CD4-positive, alpha-beta memory T cell (primary cell): ENCODE results near the gene GRWD1. TPM values are rescaled to one million over a fixed set of nuclear protein-coding genes. Genes with fewer than 3 reads are reported as not detected.

ENCODE experiments used
- CTCF ChIA-PET: fragments of 350-600 bp; sonication (Branson Sonifier 250); formaldehyde crosslinking; loops from one replicate; lab custom pipeline; 2021; ENCODE audit warnings: inconsistent platforms; ENCODE audit not compliant: partially characterized antibody; lab: Charles Lee
- POLR2A ChIA-PET: fragments of 350-600 bp; sonication (Branson Sonifier 250); formaldehyde crosslinking; loops from one replicate; lab custom pipeline; 2021; ENCODE audit not compliant: partially characterized antibody; lab: Charles Lee
- DNase-seq, 5 donors: peaks; one replicate each; pipeline versions ENCODE4 v3.0.0 to v3.0.0-alpha.2; 2020 to 2022; ENCODE audit warnings: mixed read lengths in 1 of 5
- H3K27ac ChIP-seq: one replicate; pipeline ENCODE4 v1.7.0; 2013; ENCODE audit warnings: low read depth, low read length
- H3K27me3 ChIP-seq: 2 replicates; pipeline ENCODE4 v1.7.0; 2013; ENCODE audit warnings: mild to moderate bottlenecking, low read length, moderate library complexity; ENCODE audit not compliant: insufficient read depth
- H3K36me3 ChIP-seq: 2 replicates; pipeline ENCODE4 v1.7.0; 2013; ENCODE audit warnings: mild to moderate bottlenecking, low read length, moderate library complexity; ENCODE audit not compliant: insufficient read depth
- H3K4me1 ChIP-seq: 2 replicates; pipeline ENCODE4 v1.7.0; 2013; ENCODE audit warnings: mild to moderate bottlenecking, low read length, moderate library complexity; ENCODE audit not compliant: insufficient read depth
- H3K4me3 ChIP-seq, 2 donors: one replicate each; pipeline ENCODE4 v1.7.0; 2013; ENCODE audit warnings: low read length in 2 of 2, mild to moderate bottlenecking in 1 of 2
- H3K9me3 ChIP-seq, 2 donors: one replicate each; pipeline ENCODE4 v1.7.0; 2013; ENCODE audit warnings: low read length in 2 of 2, control low read depth in 1 of 2; ENCODE audit not compliant: control insufficient read depth in 1 of 2
- H3K27ac Mint-ChIP-seq, 7 donors: one replicate each; pipeline ENCODE4 v1.8.0; 2020 to 2021; ENCODE audit warnings: mixed read lengths in 7 of 7, mild to moderate bottlenecking in 6 of 7, inconsistent platforms in 3 of 7, moderate library complexity in 3 of 7
- H3K27me3 Mint-ChIP-seq, 2 donors: one replicate each; pipeline ENCODE4 v1.8.0; 2020 to 2021; ENCODE audit warnings: mixed read lengths in 2 of 2
- H3K36me3 Mint-ChIP-seq, 2 donors: one replicate each; pipeline ENCODE4 v1.8.0; 2020 to 2021; ENCODE audit warnings: mixed read lengths in 2 of 2, inconsistent platforms in 1 of 2, mild to moderate bottlenecking in 1 of 2
- H3K4me1 Mint-ChIP-seq, 4 donors: one replicate each; pipeline ENCODE4 v1.8.0; 2020 to 2021; ENCODE audit warnings: mixed read lengths in 4 of 4, mild to moderate bottlenecking in 1 of 4
- H3K4me3 Mint-ChIP-seq, 8 donors: one replicate each; pipeline ENCODE4 v1.8.0; 2020 to 2021; ENCODE audit warnings: mixed read lengths in 8 of 8, mild to moderate bottlenecking in 7 of 8, moderate library complexity in 6 of 8, inconsistent platforms in 3 of 8
- H3K9me3 Mint-ChIP-seq, 8 donors: one replicate each; pipeline ENCODE4 v1.8.0; 2020 to 2021; ENCODE audit warnings: mixed read lengths in 8 of 8, mild to moderate bottlenecking in 5 of 8, inconsistent platforms in 3 of 8, moderate library complexity in 1 of 8
- intact Hi-C: fragments of 100-400 bp; cut with micrococcal nuclease; formaldehyde crosslinking; loops from one replicate; pipeline ENCODE4 v1.15.1; 2023
- polyA plus RNA-seq, 2 donors: library from polyadenylated mRNA; unstranded; fragments of 300-500 nt; fragmentation: Illumina TruSeq; gene quantifications; one replicate each; pipeline ENCODE4 v1.2.3, GENCODE V29; 2021
- total RNA-seq, 2 experiments: library from RNA; stranded (reverse); gene quantifications; one replicate each; pipeline ENCODE4 v1.2.3, GENCODE V29; 2021

Gene GRWD1
- total and polyA plus RNA-seq, 4 experiments from 2014 or later: 36.2 to 52.8 (median 41.7) TPM

DNA sequence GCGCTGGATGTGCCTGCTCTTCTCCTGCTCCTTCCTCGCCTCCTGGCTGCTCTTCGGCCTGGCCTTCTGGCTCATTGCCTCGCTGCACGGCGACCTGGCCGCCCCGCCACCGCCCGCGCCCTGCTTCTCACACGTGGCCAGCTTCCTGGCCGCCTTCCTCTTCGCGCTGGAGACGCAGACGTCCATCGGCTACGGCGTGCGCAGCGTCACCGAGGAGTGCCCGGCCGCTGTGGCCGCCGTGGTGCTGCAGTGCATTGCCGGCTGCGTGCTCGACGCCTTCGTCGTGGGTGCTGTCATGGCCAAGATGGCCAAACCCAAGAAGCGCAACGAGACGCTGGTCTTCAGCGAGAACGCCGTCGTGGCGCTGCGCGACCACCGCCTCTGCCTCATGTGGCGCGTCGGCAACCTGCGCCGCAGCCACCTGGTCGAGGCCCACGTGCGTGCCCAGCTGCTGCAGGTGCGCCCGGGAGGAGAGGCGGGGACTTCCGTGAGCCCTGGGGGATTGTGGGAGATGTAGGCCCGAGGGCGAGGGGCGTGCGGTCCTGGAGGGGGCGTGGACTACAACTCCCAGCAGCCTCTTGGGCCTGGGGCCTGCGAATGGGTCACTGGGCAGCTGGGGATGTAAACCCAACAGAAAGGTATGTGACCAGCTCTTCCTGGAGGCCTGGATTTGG lies 16.3 kb downstream of the GRWD1 start:
- no peak for DNase-seq
- no peaks in the 10 kb centered on the region for H3K27me3 Mint-ChIP-seq
- no peak overlapping the region for H3K4me3 ChIP-seq
- POLR2A ChIA-PET: interaction anchor here (1.2 kb wide), 1 partner anchor 19 kb away, joined by 3 read pairs; no protein-coding TSS in a partner anchor
- no peak overlapping the region for H3K27ac Mint-ChIP-seq
- H3K27ac ChIP-seq: no peak overlapping the region
- H3K4me1 Mint-ChIP-seq: peaks cover 0 to 2% (median 0%) of the 10 kb centered on the region in 4 donors
- H3K9me3 ChIP-seq: no peaks in the 10 kb centered on the region
- no peak overlapping the region for H3K4me3 Mint-ChIP-seq
- intact Hi-C loops: no loop called here
- H3K4me1 ChIP-seq: no peaks in the 10 kb centered on the region
- peaks cover 5 to 6% of the 10 kb centered on the region in 2 donors for H3K36me3 Mint-ChIP-seq
- CTCF ChIA-PET: no interaction called here
- no peaks in the 10 kb centered on the region for H3K27me3 ChIP-seq
- H3K9me3 Mint-ChIP-seq: peaks cover 0 to 3% (median 0%) of the 10 kb centered on the region in 8 donors
- no peaks in the 10 kb centered on the region for H3K36me3 ChIP-seq

GRCh38 chr19:48465215-48465614 lies 19.4 kb downstream of the GRWD1 start:
- H3K27me3 Mint-ChIP-seq: no peaks in the 10 kb centered on the region
- intact Hi-C loops: no loop called here
- no peaks in the 10 kb centered on the region for H3K27me3 ChIP-seq
- no peak for DNase-seq
- peaks cover under 1% of the 10 kb centered on the region for H3K36me3 ChIP-seq
- H3K4me3 Mint-ChIP-seq: no peak overlapping the region
- H3K4me1 Mint-ChIP-seq: peaks cover 2 to 16% (median 8%) of the 10 kb centered on the region in 4 donors
- ChIA-PET POLR2A (no interaction called here), CTCF (no interaction called here)
- peaks cover 12% of the 10 kb centered on the region for H3K4me1 ChIP-seq
- peaks cover 4 to 10% of the 10 kb centered on the region in 2 donors for H3K36me3 Mint-ChIP-seq
- H3K4me3 ChIP-seq: no peak overlapping the region
- peak overlapping the region in 2 of 7 donors; percentile 35 to 39 for H3K27ac Mint-ChIP-seq
- H3K27ac ChIP-seq: no peak overlapping the region
- no peaks in the 10 kb centered on the region for H3K9me3 ChIP-seq
- peaks cover 0 to 3% (median 0%) of the 10 kb centered on the region in 8 donors for H3K9me3 Mint-ChIP-seq

GRCh38 chr19:48466561-48467325 lies 21.0 kb downstream of the GRWD1 start:
- POLR2A ChIA-PET: no interaction called here
- Mint-ChIP-seq H3K27ac (peak overlapping the region in 2 of 7 donors; percentile 12 to 64), H3K9me3 (peaks cover 0 to 3% (median 0%) of the 10 kb centered on the region in 8 donors), H3K36me3 (peaks cover 11 to 20% of the 10 kb centered on the region in 2 donors), H3K4me3 (peak overlapping the region in 1 of 8 donors; percentile 29), H3K4me1 (peaks cover 6 to 24% (median 12%) of the 10 kb centered on the region in 4 donors), H3K27me3 (no peaks in the 10 kb centered on the region)
- intact Hi-C loops: no loop called here
- CTCF ChIA-PET: no interaction called here
- no peak overlapping the region for H3K27ac ChIP-seq
- H3K27me3 ChIP-seq: no peaks in the 10 kb centered on the region
- peaks cover 8% of the 10 kb centered on the region for H3K36me3 ChIP-seq
- H3K4me3 ChIP-seq: no peak overlapping the region
- H3K9me3 ChIP-seq: no peaks in the 10 kb centered on the region
- H3K4me1 ChIP-seq: peaks cover 18% of the 10 kb centered on the region
- DNase-seq: no peak

DNA sequence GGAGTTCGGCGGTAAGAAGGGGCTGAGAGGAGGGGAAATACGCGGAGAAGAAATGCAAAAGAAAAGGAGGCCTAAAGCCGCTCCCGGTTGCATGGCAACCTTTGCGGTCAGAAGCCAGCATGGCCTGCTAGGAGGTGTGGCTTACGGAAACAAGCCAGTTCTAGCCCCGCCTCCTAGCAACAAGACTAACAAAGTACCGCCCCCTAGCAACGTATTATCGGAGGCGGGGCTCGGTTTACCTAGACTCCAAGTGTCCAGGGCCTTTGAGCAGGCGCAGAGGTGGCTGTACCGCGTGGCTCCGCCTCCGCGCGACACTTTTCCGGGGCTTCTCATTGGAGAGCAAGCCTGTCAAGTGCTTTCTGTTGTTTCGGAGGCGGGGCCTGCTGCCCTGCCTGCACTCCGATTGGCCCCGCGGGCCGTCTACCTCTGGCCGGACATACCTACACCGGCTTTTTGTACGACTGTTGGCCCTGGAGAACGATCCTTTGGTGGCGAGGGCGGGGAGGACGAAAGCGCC lies 23.0 kb downstream of the GRWD1 start:
- H3K27ac ChIP-seq: peak overlapping the region; percentile 81
- H3K4me3 ChIP-seq: peak overlapping the region in 1 of 2 donors; percentile 65
- Mint-ChIP-seq H3K4me1 (peaks cover 7 to 24% (median 13%) of the 10 kb centered on the region in 4 donors), H3K27ac (peak overlapping the region; percentile 83 to 98 (median 95)), H3K4me3 (peak overlapping the region; percentile 89 to 96 (median 92)), H3K27me3 (no peaks in the 10 kb centered on the region), H3K36me3 (peaks cover 11 to 35% of the 10 kb centered on the region in 2 donors), H3K9me3 (no peaks in the 10 kb centered on the region)
- CTCF ChIA-PET: no interaction called here
- H3K36me3 ChIP-seq: peaks cover 26% of the 10 kb centered on the region
- intact Hi-C loops: loop anchor here (1.0 to 2.0 kb wide), 9 partner anchors 11 to 150 kb away; partner anchors contain the start of genes GRWD1, KDELR1, RPL18 and SPHK2
- peaks cover 18% of the 10 kb centered on the region for H3K4me1 ChIP-seq
- POLR2A ChIA-PET: interaction anchor here (1.0 to 2.6 kb wide), 2 partner anchors 12 to 24 kb away, joined by 4 to 20 read pairs; no protein-coding TSS in a partner anchor
- DNase-seq: peak; percentile 99 to 100 (median 100)
- no peaks in the 10 kb centered on the region for H3K27me3 ChIP-seq
- H3K9me3 ChIP-seq: no peaks in the 10 kb centered on the region

DNA sequence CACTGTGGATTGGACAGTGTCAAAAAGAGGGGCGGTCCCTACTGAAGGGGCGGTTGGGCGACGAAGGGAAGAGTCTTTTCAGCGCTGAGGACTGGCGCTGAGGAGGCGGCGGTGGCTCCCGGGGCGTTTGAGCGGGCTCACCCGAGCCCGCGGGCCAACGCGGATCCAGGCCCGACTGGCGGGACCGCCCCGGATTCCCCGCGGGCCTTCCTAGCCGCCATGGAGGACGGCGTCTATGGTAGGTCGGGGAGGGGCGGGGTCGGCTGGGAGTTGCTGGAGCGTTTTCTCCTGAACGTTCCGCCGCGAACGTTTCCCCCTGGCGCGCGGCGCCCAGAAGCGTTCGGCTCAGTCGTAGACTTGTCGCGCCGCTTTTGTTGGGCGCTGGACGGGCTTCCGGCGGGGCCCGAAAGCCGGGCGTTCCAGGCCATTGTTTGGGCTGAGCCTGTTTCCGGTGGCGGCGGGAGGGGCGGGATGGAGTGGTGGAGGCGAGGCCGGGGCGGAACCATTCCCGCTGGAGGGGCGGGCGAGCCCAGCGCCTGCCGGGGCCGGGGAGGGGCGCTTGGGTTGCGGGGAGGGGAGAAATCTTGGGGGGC lies 23.6 kb downstream of the GRWD1 start, which contains the start of gene CYTH2:
TSS of gene CYTH2 (plus strand) at position 81 of the 593 bp plus-strand sequence. CDS start at position 220, 139 bp downstream.
- Histone ChIP-seq H3K4me1 (peaks cover 18% of the 10 kb centered on the region), H3K36me3 (peaks cover 32% of the 10 kb centered on the region), H3K9me3 (no peaks in the 10 kb centered on the region), H3K27ac (peak within 1 kb of the TSS; percentile 81), H3K4me3 (peak within 1 kb of the TSS; percentile 36 to 65), H3K27me3 (no peaks in the 10 kb centered on the region)
- peak within 1 kb of the TSS; percentile 89 to 96 (median 92) for H3K4me3 Mint-ChIP-seq
- CTCF ChIA-PET: interaction anchor here (1.0 to 1.5 kb wide), 4 partner anchors 18 to 115 kb away, joined by 3 to 13 read pairs (median 4); no protein-coding TSS in a partner anchor
- H3K9me3 Mint-ChIP-seq: no peaks in the 10 kb centered on the region
- intact Hi-C loops: loop anchor here (1.0 to 2.0 kb wide), 9 partner anchors 11 to 150 kb away; partner anchors contain the start of genes GRWD1, KDELR1, RPL18 and SPHK2
- POLR2A ChIA-PET: interaction anchor here (0.9 to 2.6 kb wide), 5 partner anchors 11 to 106 kb away, joined by 3 to 20 read pairs (median 6); partner anchors contain the start of gene TMEM143
- no peak for DNase-seq
- H3K27me3 Mint-ChIP-seq: no peaks in the 10 kb centered on the region
- H3K27ac Mint-ChIP-seq: peak within 1 kb of the TSS; percentile 83 to 98 (median 95)
- peaks cover 8 to 24% (median 13%) of the 10 kb centered on the region in 4 donors for H3K4me1 Mint-ChIP-seq
- H3K36me3 Mint-ChIP-seq: peaks cover 13 to 37% of the 10 kb centered on the region in 2 donors

- ChIA-PET CTCF (interaction anchor here (1.0 to 1.5 kb wide), 4 partner anchors 17 to 114 kb away, joined by 3 to 13 read pairs (median 4); no protein-coding TSS in a partner anchor), POLR2A (interaction anchor here (0.7 to 2.6 kb wide), 6 partner anchors 10 to 107 kb away, joined by 3 to 20 read pairs (median 4); partner anchors contain the start of gene TMEM143)
- no peaks in the 10 kb centered on the region for H3K27me3 ChIP-seq
- H3K36me3 ChIP-seq: peaks cover 39% of the 10 kb centered on the region
- H3K4me3 ChIP-seq: peak overlapping the region; percentile 36 to 65
- no peaks in the 10 kb centered on the region for H3K9me3 Mint-ChIP-seq
- H3K36me3 Mint-ChIP-seq: peaks cover 14 to 42% of the 10 kb centered on the region in 2 donors
- DNase-seq: no peak
- intact Hi-C loops: loop anchor here (1.0 to 2.0 kb wide), 9 partner anchors 10 to 149 kb away; partner anchors contain the start of genes GRWD1, KDELR1, RPL18 and SPHK2
- no peaks in the 10 kb centered on the region for H3K9me3 ChIP-seq
- peak overlapping the region; percentile 86 to 96 (median 92) for H3K4me3 Mint-ChIP-seq
- peaks cover 9 to 24% (median 13%) of the 10 kb centered on the region in 4 donors for H3K4me1 Mint-ChIP-seq
- H3K27ac ChIP-seq: peak overlapping the region; percentile 81
- peak overlapping the region; percentile 61 to 91 (median 83) for H3K27ac Mint-ChIP-seq
- H3K4me1 ChIP-seq: peaks cover 18% of the 10 kb centered on the region
- H3K27me3 Mint-ChIP-seq: no peaks in the 10 kb centered on the region
These were observed 24.3 kb downstream of the GRWD1 start for GRCh38 chr19:48469934-48470680.
